GM12878 (cell line): ENCODE data around the gene GRN. TPM values are rescaled to one million over a fixed set of nuclear protein-coding genes. Genes with fewer than 3 reads are reported as not detected.

Experiments used
- ATAC-seq: fragments of 200-7000 bp; cut with Tn5 transposase; 3 replicates; pipeline ENCODE4 v1.9.1; 2020; ENCODE audit warnings: mild to moderate bottlenecking, moderate library complexity
- BruUV-seq: library from RNA; stranded (reverse); fragments of 400-500 nt; replicated peaks from 2 replicates; lab custom pipeline; 2021; lab: Mats Ljungman, UMichigan
- CTCF ChIA-PET: fragments of 300-600 bp; sonication (Branson Sonifier 250); formaldehyde crosslinking; extraction: SDS; loops from one replicate; lab custom pipeline; 2021; ENCODE audit warnings: inconsistent platforms; lab: Yijun Ruan, JAX
- POLR2A ChIA-PET: fragments of 350-600 bp; formaldehyde crosslinking; extraction: SDS; loops from one replicate; lab custom pipeline; 2021; ENCODE audit warnings: inconsistent platforms; lab: Charles Lee
- RAD21 ChIA-PET: fragments of 300-600 bp; sonication (Branson Sonifier 250); formaldehyde crosslinking; loops from one replicate; lab custom pipeline; 2023; ENCODE audit warnings: antibody characterized with exemption; ENCODE audit not compliant: unreplicated experiment; lab: Charles Lee
- SMC1A ChIA-PET: fragments of 300-600 bp; sonication (Branson Sonifier 250); formaldehyde crosslinking; loops from one replicate; lab custom pipeline; 2023; ENCODE audit not compliant: unreplicated experiment, uncharacterized antibody; lab: Charles Lee
- DNase-seq: peaks from one replicate; pipeline ENCODE4 v3.0.0-alpha.2; 2011; ENCODE audit warnings: low read depth, low spot score
- FAIRE-seq: peaks from 3 replicates; lab custom pipeline; 2011; peaks lifted over from hg19 to GRCh38; lab: Jason Lieb, UNC
- H2AFZ ChIP-seq: 2 replicates; pipeline ENCODE4 v1.6.0; 2011; ENCODE audit warnings: low read depth, low read length, control low read depth; ENCODE audit not compliant: control insufficient read depth
- H3K27ac ChIP-seq: 2 replicates; pipeline ENCODE4 v1.5.1; 2011; ENCODE audit warnings: control low read depth; ENCODE audit not compliant: control insufficient read depth, insufficient read depth
- H3K27me3 ChIP-seq, 2 experiments: replicated peaks in 1 of 2; 2 replicates each; pipeline versions ENCODE4 v1.6.0 to v1.6.1; 2011; ENCODE audit warnings: low read length in 1 of 2; ENCODE audit not compliant: control insufficient read depth in 2 of 2, insufficient read depth in 2 of 2
- H3K36me3 ChIP-seq, 2 experiments: 2 replicates each; pipeline ENCODE4 v1.5.1; 2011; ENCODE audit warnings: low read length in 1 of 2; ENCODE audit not compliant: control insufficient read depth in 2 of 2, insufficient read depth in 2 of 2
- H3K4me1 ChIP-seq: 2 replicates; pipeline ENCODE4 v1.6.1; 2011; ENCODE audit warnings: mild to moderate bottlenecking, low read length, moderate library complexity, mixed read lengths; ENCODE audit not compliant: control insufficient read depth, insufficient read depth
- H3K4me2 ChIP-seq: 2 replicates; pipeline ENCODE4 v1.6.0; 2011; ENCODE audit warnings: control low read depth; ENCODE audit not compliant: control insufficient read depth, insufficient read depth
- H3K4me3 ChIP-seq: fragments of 200-600 bp; sonication (generic); 2 replicates; pipeline ENCODE4 v1.5.1; 2016
- H3K79me2 ChIP-seq: 2 replicates; pipeline ENCODE4 v1.6.0; 2011; ENCODE audit warnings: low read length; ENCODE audit not compliant: control insufficient read depth, insufficient read depth
- H3K9ac ChIP-seq: 2 replicates; pipeline ENCODE4 v1.8.0; 2011; ENCODE audit warnings: low read length, control low read depth, mixed read lengths; ENCODE audit not compliant: control insufficient read depth, insufficient read depth
- H3K9me3 ChIP-seq: replicated peaks from 3 replicates; pipeline ENCODE4 v1.5.1; 2011; ENCODE audit warnings: mild to moderate bottlenecking, low read length; ENCODE audit not compliant: control insufficient read depth, insufficient read depth
- H4K20me1 ChIP-seq: 2 replicates; pipeline ENCODE4 v1.6.0; 2011; ENCODE audit not compliant: control insufficient read depth, insufficient read depth
- CEBPZ ChIP-seq: fragments of 150-350 bp; IDR thresholded peaks from 2 replicates; pipeline ENCODE4 v1.6.1; 2016; ENCODE audit warnings: low read depth, low read length
- DPF2 ChIP-seq: fragments of 450-650 bp; IDR thresholded peaks from 2 replicates; pipeline ENCODE4 v1.6.1; 2017; ENCODE audit warnings: mild to moderate bottlenecking
- PML ChIP-seq: IDR thresholded peaks from 2 replicates; pipeline ENCODE4 v1.6.1; 2012; ENCODE audit warnings: low read length, inconsistent platforms
- POLR2A ChIP-seq: IDR thresholded peaks from 2 replicates; pipeline ENCODE4 v1.6.1; 2011; ENCODE audit warnings: low read depth, mild to moderate bottlenecking, low read length
- SUPT20H ChIP-seq: IDR thresholded peaks from 2 replicates; pipeline ENCODE4 v1.6.1; 2011; ENCODE audit warnings: low read depth, mild to moderate bottlenecking, low read length, moderate library complexity, borderline replicate concordance; ENCODE audit not compliant: control insufficient read depth
- YY1 ChIP-seq: IDR thresholded peaks from 2 replicates; pipeline ENCODE4 v1.6.1; 2011; ENCODE audit warnings: low read depth, mild to moderate bottlenecking, low read length
- ZBED1 ChIP-seq: IDR thresholded peaks from 2 replicates; pipeline ENCODE4 v1.6.1; 2016; ENCODE audit warnings: borderline replicate concordance
- WGBS: methylation state at CpG from one replicate; pipeline ENCODE4 v1.1.6; 2016; ENCODE audit warnings: low lambda C conversion rate; ENCODE audit not compliant: insufficient replicate concordance, insufficient coverage; ENCODE audit errors: missing lambda C conversion rate; 5-methylcytosine and 5-hydroxymethylcytosine counted together
- in situ Hi-C: fragments of 300-500 bp; cut with MboI; formaldehyde crosslinking; loops from 9 replicates; pipeline ENCODE4 v1.14.3; 2018; ENCODE audit warnings: mixed read lengths
- intact Hi-C: fragments of 100-400 bp; cut with micrococcal nuclease; formaldehyde crosslinking; loops from one replicate; pipeline ENCODE4 v1.14.2; 2022; ENCODE audit not compliant: unreplicated experiment
- polyA plus RNA-seq, 11 experiments: library from polyadenylated mRNA; depleted of rRNA in 4 of 11; unstranded in 6 of 11; stranded (reverse) in 5 of 11; fragments of >200 nt; fragmentation: Nextera tagmentation in 4 of 11; fragmentation: Illumina TruSeq in 1 of 11; extraction: Ambion mirVana in 4 of 11; extraction: Trizol in 1 of 11; gene quantifications; 1 replicate in 1 of 11; 2 replicates in 10 of 11; pipeline versions ENCODE4 v1.2.1 to v1.2.3, GENCODE V29; 2011 to 2016; ENCODE audit warnings: inconsistent platforms in 2 of 11, missing spikeins in 2 of 11, low read depth in 1 of 11
- total RNA-seq, 4 experiments: library from RNA; depleted of rRNA in 3 of 4; stranded (reverse); fragments of >200 nt in 3 of 4; fragmentation: Illumina TruSeq in 1 of 4; extraction: Trizol in 1 of 4; gene quantifications; 2 replicates each; pipeline versions ENCODE4 v1.2.1 to v1.2.3, GENCODE V29; 2013 to 2021
- TF ChIP-seq, protein P1 (sequence below): fragments of 150-350 bp; IDR thresholded peaks from 2 replicates; pipeline ENCODE4 v1.6.1; 2014; ENCODE audit warnings: mild to moderate bottlenecking, low read depth, low read length
- TF ChIP-seq, protein P2 (sequence below): IDR thresholded peaks from 2 replicates; pipeline ENCODE4 v1.6.1; 2012; ENCODE audit warnings: mild to moderate bottlenecking, low read depth, low read length

The GRN gene
- total and polyA plus RNA-seq, 10 of the 15 experiments (the other 5 are each of a cell fraction or from before 2014, with no cell fraction given): 22.3 to 389 (median 139) TPM

GRCh38 chr17:44323359-44324091 is 21.6 kb upstream of the GRN start:
- ChIA-PET SMC1A (interaction anchor here (1.8 to 2.1 kb wide), 2 partner anchors 107 to 113 kb away, joined by 4 to 8 read pairs; no protein-coding TSS in a partner anchor), CTCF (interaction anchor here (1.7 to 2.5 kb wide), 2 partner anchors 28 to 107 kb away, joined by 7 to 9 read pairs; no protein-coding TSS in a partner anchor), RAD21 (interaction anchor here (1.0 kb wide), 2 partner anchors 31 to 114 kb away, joined by 3 read pairs; no protein-coding TSS in a partner anchor), POLR2A (interaction anchor here (0.6 to 2.6 kb wide), 2 partner anchors 114 to 150 kb away, joined by 3 to 10 read pairs; no protein-coding TSS in a partner anchor)
- TSS peak; percentile 63 for BruUV-seq
- Histone ChIP-seq H2AFZ (no peak overlapping the region), H4K20me1 (no peaks in the 10 kb centered on the region), H3K27me3 (no peaks in the 10 kb centered on the region), H3K9me3 (no peaks in the 10 kb centered on the region), H3K79me2 (peaks cover 26% of the 10 kb centered on the region), H3K9ac (peak overlapping the region; percentile 90), H3K27ac (peak overlapping the region; percentile 81), H3K4me3 (peak overlapping the region; percentile 92), H3K36me3 (peaks cover 8 to 19% of the 10 kb centered on the region in 2 experiments; a peak in 3 of 4 replicates), H3K4me1 (peaks cover 8% of the 10 kb centered on the region), H3K4me2 (peak overlapping the region; percentile 91)
- intact Hi-C loops (no loop called here), in situ Hi-C loops (no loop called here)
- DNase-seq (no peak), ATAC-seq (no peak), FAIRE-seq (no peak)
- TF ChIP-seq PML (no peak), DPF2 (no peak), SUPT20H (no peak), POLR2A (no peak), YY1 (0 out of 2 replicates have a peak, but pooled peaks have one; percentile 44), ZBED1 (no peak), CEBPZ (no peak)
- TF ChIP-seq, protein P1, sequence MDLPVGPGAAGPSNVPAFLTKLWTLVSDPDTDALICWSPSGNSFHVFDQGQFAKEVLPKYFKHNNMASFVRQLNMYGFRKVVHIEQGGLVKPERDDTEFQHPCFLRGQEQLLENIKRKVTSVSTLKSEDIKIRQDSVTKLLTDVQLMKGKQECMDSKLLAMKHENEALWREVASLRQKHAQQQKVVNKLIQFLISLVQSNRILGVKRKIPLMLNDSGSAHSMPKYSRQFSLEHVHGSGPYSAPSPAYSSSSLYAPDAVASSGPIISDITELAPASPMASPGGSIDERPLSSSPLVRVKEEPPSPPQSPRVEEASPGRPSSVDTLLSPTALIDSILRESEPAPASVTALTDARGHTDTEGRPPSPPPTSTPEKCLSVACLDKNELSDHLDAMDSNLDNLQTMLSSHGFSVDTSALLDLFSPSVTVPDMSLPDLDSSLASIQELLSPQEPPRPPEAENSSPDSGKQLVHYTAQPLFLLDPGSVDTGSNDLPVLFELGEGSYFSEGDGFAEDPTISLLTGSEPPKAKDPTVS: no peak
- TF ChIP-seq, protein P2, sequence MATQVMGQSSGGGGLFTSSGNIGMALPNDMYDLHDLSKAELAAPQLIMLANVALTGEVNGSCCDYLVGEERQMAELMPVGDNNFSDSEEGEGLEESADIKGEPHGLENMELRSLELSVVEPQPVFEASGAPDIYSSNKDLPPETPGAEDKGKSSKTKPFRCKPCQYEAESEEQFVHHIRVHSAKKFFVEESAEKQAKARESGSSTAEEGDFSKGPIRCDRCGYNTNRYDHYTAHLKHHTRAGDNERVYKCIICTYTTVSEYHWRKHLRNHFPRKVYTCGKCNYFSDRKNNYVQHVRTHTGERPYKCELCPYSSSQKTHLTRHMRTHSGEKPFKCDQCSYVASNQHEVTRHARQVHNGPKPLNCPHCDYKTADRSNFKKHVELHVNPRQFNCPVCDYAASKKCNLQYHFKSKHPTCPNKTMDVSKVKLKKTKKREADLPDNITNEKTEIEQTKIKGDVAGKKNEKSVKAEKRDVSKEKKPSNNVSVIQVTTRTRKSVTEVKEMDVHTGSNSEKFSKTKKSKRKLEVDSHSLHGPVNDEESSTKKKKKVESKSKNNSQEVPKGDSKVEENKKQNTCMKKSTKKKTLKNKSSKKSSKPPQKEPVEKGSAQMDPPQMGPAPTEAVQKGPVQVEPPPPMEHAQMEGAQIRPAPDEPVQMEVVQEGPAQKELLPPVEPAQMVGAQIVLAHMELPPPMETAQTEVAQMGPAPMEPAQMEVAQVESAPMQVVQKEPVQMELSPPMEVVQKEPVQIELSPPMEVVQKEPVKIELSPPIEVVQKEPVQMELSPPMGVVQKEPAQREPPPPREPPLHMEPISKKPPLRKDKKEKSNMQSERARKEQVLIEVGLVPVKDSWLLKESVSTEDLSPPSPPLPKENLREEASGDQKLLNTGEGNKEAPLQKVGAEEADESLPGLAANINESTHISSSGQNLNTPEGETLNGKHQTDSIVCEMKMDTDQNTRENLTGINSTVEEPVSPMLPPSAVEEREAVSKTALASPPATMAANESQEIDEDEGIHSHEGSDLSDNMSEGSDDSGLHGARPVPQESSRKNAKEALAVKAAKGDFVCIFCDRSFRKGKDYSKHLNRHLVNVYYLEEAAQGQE: no peak
- WGBS: 82% methylated on average over 25 of the region's 27 CpGs
